Measurements from ENCODE around the gene NT5DC2.

DNA sequence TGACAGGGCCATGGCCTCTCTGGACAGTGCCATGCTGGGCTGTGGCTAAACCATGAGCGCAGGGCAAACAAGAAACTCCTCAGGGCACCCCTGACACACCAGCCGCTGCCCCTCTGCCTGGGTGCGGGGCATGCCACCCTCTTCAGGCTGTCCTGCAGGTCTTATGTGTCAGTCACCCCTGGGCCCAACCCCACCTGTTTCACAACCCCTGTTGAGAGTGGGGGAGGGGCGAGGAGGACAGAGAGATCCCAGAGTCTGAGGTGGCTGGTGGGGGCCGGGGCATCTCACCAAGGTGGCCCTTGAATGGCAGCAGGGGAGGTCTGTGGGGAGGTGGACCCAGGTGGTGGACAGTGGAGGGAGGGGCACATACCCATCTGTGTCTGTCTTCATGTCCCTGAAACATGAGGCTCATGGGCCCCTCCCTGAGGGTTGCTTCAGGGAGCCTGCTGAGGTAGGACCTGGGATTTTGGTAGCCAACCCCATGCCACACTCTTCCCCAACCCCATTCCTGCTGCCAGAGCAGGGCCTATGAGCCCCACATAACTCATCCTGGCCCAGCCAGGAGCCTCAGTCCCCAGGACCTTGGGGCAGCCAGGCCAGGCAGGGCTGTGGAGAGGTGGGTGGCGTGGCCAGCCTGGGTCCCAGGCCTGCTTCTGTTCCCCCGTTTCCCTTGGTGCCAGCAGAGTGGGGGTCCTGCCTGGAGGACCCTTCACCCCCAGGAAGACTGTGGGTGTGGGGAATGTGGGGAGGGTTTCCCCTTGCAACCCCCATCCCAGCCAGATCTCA is 40.2 kb downstream of the NT5DC2 start:
- TF ChIP-seq, protein P1, sequence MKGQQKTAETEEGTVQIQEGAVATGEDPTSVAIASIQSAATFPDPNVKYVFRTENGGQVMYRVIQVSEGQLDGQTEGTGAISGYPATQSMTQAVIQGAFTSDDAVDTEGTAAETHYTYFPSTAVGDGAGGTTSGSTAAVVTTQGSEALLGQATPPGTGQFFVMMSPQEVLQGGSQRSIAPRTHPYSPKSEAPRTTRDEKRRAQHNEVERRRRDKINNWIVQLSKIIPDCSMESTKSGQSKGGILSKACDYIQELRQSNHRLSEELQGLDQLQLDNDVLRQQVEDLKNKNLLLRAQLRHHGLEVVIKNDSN (IDR thresholded peaks at IDR 0.05; ENCODE audit: borderline replicate concordance, extremely low read length, insufficient read depth, low read depth, low read length), result no peak
- TF ChIP-seq SMC3 (IDR thresholded peaks at IDR 0.05; ENCODE audit: borderline replicate concordance, low read length), result no peak
- TF ChIP-seq CHD2 (IDR thresholded peaks at IDR 0.05; ENCODE audit: borderline replicate concordance, low read depth, low read length), result no peak
- no peak for TF ChIP-seq EGR1 (IDR thresholded peaks at IDR 0.05; ENCODE audit: borderline replicate concordance in 1 of 2, low read depth in 2 of 2, low read length in 2 of 2)
- no peak for TF ChIP-seq SREBF2 (IDR thresholded peaks at IDR 0.05; ENCODE audit: low read length)
- TF ChIP-seq CTCF (IDR thresholded peaks at IDR 0.05 in 2 of 3, conservative IDR thresholded peaks at IDR 0.05 in 1 of 3; ENCODE audit: control insufficient read depth in 2 of 3, extremely low read depth in 1 of 3, insufficient read depth in 1 of 3, low read depth in 3 of 3, low read length in 3 of 3), result no peak
